ENCODE measurements around the gene CUBN.

Gene CUBN

GRCh38 chr10:17049195-17049594, 80.4 kb downstream of the CUBN start:
- no peak for DNase-seq (ENCODE audit: low read depth)
- TF ChIP-seq CTCF (IDR thresholded peaks at IDR 0.05; ENCODE audit: low read depth, low read length) (no peak), MAX (IDR thresholded peaks at IDR 0.05; ENCODE audit: low read depth, low read length) (no peak), POLR2A (IDR thresholded peaks at IDR 0.05; ENCODE audit: extremely low read depth, insufficient read length) (no peak), MYC (IDR thresholded peaks at IDR 0.05; ENCODE audit: low read depth, low read length) (no peak)
- H3K4me3 ChIP-seq (ENCODE audit: low read depth, low read length): no peak overlapping the region

GRCh38 chr10:17047908-17048307, 81.7 kb downstream of the CUBN start:
- H3K4me3 ChIP-seq (ENCODE audit: low read depth, low read length): no peak overlapping the region
- no peak for TF ChIP-seq MYC (IDR thresholded peaks at IDR 0.05; ENCODE audit: low read depth, low read length)
- no peak for TF ChIP-seq POLR2A (IDR thresholded peaks at IDR 0.05; ENCODE audit: extremely low read depth, insufficient read length)
- no peak for TF ChIP-seq MAX (IDR thresholded peaks at IDR 0.05; ENCODE audit: low read depth, low read length)
- no peak for TF ChIP-seq CTCF (IDR thresholded peaks at IDR 0.05; ENCODE audit: low read depth, low read length)
- no peak for DNase-seq (ENCODE audit: low read depth)

GRCh38 chr10:17046989-17047388, 82.6 kb downstream of the CUBN start:
- TF ChIP-seq MYC (IDR thresholded peaks at IDR 0.05; ENCODE audit: low read depth, low read length): no peak
- TF ChIP-seq MAX (IDR thresholded peaks at IDR 0.05; ENCODE audit: low read depth, low read length): no peak
- no peak for TF ChIP-seq CTCF (IDR thresholded peaks at IDR 0.05; ENCODE audit: low read depth, low read length)
- TF ChIP-seq POLR2A (IDR thresholded peaks at IDR 0.05; ENCODE audit: extremely low read depth, insufficient read length): no peak
- H3K4me3 ChIP-seq (ENCODE audit: low read depth, low read length): no peak overlapping the region
- DNase-seq (ENCODE audit: low read depth): no peak

- no peak for DNase-seq (ENCODE audit: low read depth)
- TF ChIP-seq MYC (IDR thresholded peaks at IDR 0.05; ENCODE audit: low read depth, low read length) (no peak), CTCF (IDR thresholded peaks at IDR 0.05; ENCODE audit: low read depth, low read length) (no peak), POLR2A (IDR thresholded peaks at IDR 0.05; ENCODE audit: extremely low read depth, insufficient read length) (no peak), MAX (IDR thresholded peaks at IDR 0.05; ENCODE audit: low read depth, low read length) (no peak)
- no peak overlapping the region for H3K4me3 ChIP-seq (ENCODE audit: low read depth, low read length)
Measured at GRCh38 chr10:17043586-17043985, 86.0 kb downstream of the CUBN start.

- DNase-seq (ENCODE audit: low read depth): no peak
- H3K4me3 ChIP-seq (ENCODE audit: low read depth, low read length): no peak overlapping the region
- TF ChIP-seq CTCF (IDR thresholded peaks at IDR 0.05; ENCODE audit: low read depth, low read length) (no peak), POLR2A (IDR thresholded peaks at IDR 0.05; ENCODE audit: extremely low read depth, insufficient read length) (no peak), MAX (IDR thresholded peaks at IDR 0.05; ENCODE audit: low read depth, low read length) (no peak), MYC (IDR thresholded peaks at IDR 0.05; ENCODE audit: low read depth, low read length) (no peak)
Measured at GRCh38 chr10:17041626-17042520, 87.7 kb downstream of the CUBN start.
